A549 (cell line): ENCODE results near the gene MCAM. TPM values are rescaled to one million over a fixed set of nuclear protein-coding genes. Genes with fewer than 3 reads are reported as not detected.

Experiments
- ATAC-seq, 2 experiments: fragments of 200-7000 bp in 1 of 2; fragments of >200 bp in 1 of 2; cut with Nextera tagmentation in 1 of 2; cut with Tn5 transposase in 1 of 2; 3 replicates each; pipeline versions ENCODE4 v1.8.0 to v1.9.1; 2018 to 2020; ENCODE audit warnings: mild to moderate bottlenecking in 1 of 2, moderate library complexity in 1 of 2
- CTCF ChIA-PET: fragments of 300-600 bp; sonication (Branson Sonifier 250); formaldehyde crosslinking; extraction: SDS; loops from one replicate; lab custom pipeline; 2021; ENCODE audit warnings: antibody characterized with exemption, inconsistent platforms; lab: Yijun Ruan, JAX
- POLR2A ChIA-PET: fragments of 350-600 bp; formaldehyde crosslinking; extraction: SDS; loops from one replicate; lab custom pipeline; 2021; ENCODE audit warnings: antibody characterized with exemption, inconsistent platforms; lab: Yijun Ruan, JAX
- DNase-seq, 2 experiments: peaks; one replicate each; pipeline versions ENCODE4 v3.0.0 to v3.0.0-alpha.2; 2011 to 2016; ENCODE audit warnings: low read depth in 1 of 2, low spot score in 1 of 2
- FAIRE-seq: peaks from 2 replicates; lab custom pipeline; 2011; peaks lifted over from hg19 to GRCh38; lab: Jason Lieb, UNC
- H3K27ac ChIP-seq, 2 experiments: fragments of >200 bp; sonication (Bioruptor Twin); formaldehyde crosslinking; 3 replicates each; pipeline ENCODE4 v1.5.1; 2016 to 2017
- H3K4me1 ChIP-seq: fragments of >200 bp; sonication (Bioruptor Twin); formaldehyde crosslinking; 3 replicates; pipeline ENCODE4 v1.6.1; 2016
- H3K4me2 ChIP-seq: fragments of >200 bp; sonication (Bioruptor Twin); formaldehyde crosslinking; 3 replicates; pipeline ENCODE4 v1.6.1; 2016
- H3K4me3 ChIP-seq: fragments of >200 bp; sonication (Bioruptor Twin); formaldehyde crosslinking; 3 replicates; pipeline ENCODE4 v1.5.1; 2016
- H3K9me3 ChIP-seq: fragments of >200 bp; sonication (Bioruptor Twin); formaldehyde crosslinking; 3 replicates; pipeline ENCODE4 v1.6.1; 2016
- BHLHE40 ChIP-seq: IDR thresholded peaks from 2 replicates; pipeline ENCODE4 v1.6.1; 2012; ENCODE audit warnings: low read depth, low read length, inconsistent platforms
- CBX2 ChIP-seq: fragments of 200-600 bp; sonication (generic); IDR thresholded peaks from 2 replicates; pipeline ENCODE4 v1.6.1; 2016; ENCODE audit warnings: low read depth, mild to moderate bottlenecking, borderline replicate concordance
- CHD2 ChIP-seq: fragments of 150-350 bp; IDR thresholded peaks from 2 replicates; pipeline ENCODE4 v1.6.1; 2014; ENCODE audit warnings: low read length; ENCODE audit not compliant: partially characterized antibody
- CHD4 ChIP-seq: fragments of 200-600 bp; sonication (generic); IDR thresholded peaks from 2 replicates; pipeline ENCODE4 v1.6.1; 2016; ENCODE audit warnings: antibody characterized with exemption, mild to moderate bottlenecking, borderline replicate concordance
- EHF ChIP-seq: fragments of 250-450 bp; sonication (Bioruptor Pico); IDR thresholded peaks from 2 replicates; pipeline ENCODE4 v1.5.0; 2020; ENCODE audit warnings: mild to moderate bottlenecking
- ELK1 ChIP-seq: fragments of 150-350 bp; IDR thresholded peaks from 2 replicates; pipeline ENCODE4 v1.6.1; 2014; ENCODE audit warnings: low read depth, mild to moderate bottlenecking, low read length
- EP300 ChIP-seq, 2 experiments: fragments of >200 bp; sonication (Bioruptor Twin); formaldehyde crosslinking; IDR thresholded peaks; 2 replicates in 1 of 2; 3 replicates in 1 of 2; pipeline ENCODE4 v1.6.1; 2016 to 2017
- GATA3 ChIP-seq: IDR thresholded peaks from 2 replicates; pipeline ENCODE4 v1.6.1; 2012; ENCODE audit warnings: borderline replicate concordance
- JUNB ChIP-seq: fragments of >200 bp; sonication (Bioruptor Twin); formaldehyde crosslinking; IDR thresholded peaks from 2 replicates; pipeline ENCODE4 v1.6.1; 2016
- KDM1A ChIP-seq: fragments of 200-600 bp; sonication (generic); IDR thresholded peaks from 2 replicates; pipeline ENCODE4 v1.6.1; 2016; ENCODE audit warnings: low read depth, mild to moderate bottlenecking
- KDM5A ChIP-seq: fragments of 200-600 bp; sonication (generic); IDR thresholded peaks from 2 replicates; pipeline ENCODE4 v1.6.1; 2016; ENCODE audit warnings: antibody characterized with exemption, mild to moderate bottlenecking
- NFE2L2 ChIP-seq: fragments of 150-350 bp; conservative IDR thresholded peaks from 2 replicates; pipeline ENCODE4 v1.6.1; 2014; ENCODE audit warnings: low read length
- POLR2A ChIP-seq: IDR thresholded peaks from 2 replicates; pipeline ENCODE4 v1.6.1; 2012; ENCODE audit warnings: mild to moderate bottlenecking, low read length
- RFX5 ChIP-seq: fragments of 450-650 bp; IDR thresholded peaks from 2 replicates; pipeline ENCODE4 v1.7.1; 2014; ENCODE audit warnings: antibody characterized with exemption, mild to moderate bottlenecking, moderate library complexity
- RNF2 ChIP-seq: fragments of 200-600 bp; sonication (generic); IDR thresholded peaks from 2 replicates; pipeline ENCODE4 v1.6.1; 2016; ENCODE audit warnings: low read depth, mild to moderate bottlenecking, antibody characterized with exemption, moderate library complexity, borderline replicate concordance
- ZFP36 ChIP-seq: fragments of 450-650 bp; IDR thresholded peaks from 2 replicates; pipeline ENCODE4 v1.6.1; 2014; ENCODE audit warnings: borderline replicate concordance; ENCODE audit not compliant: partially characterized antibody
- WGBS: methylation state at CpG from one replicate; pipeline ENCODE4 v1.1.6; 2017; ENCODE audit errors: missing lambda C conversion rate; 5-methylcytosine and 5-hydroxymethylcytosine counted together
- polyA plus RNA-seq, 4 experiments: library from polyadenylated mRNA; depleted of rRNA in 3 of 4; stranded (reverse); fragments of >200 nt; fragmentation: RNase III in 1 of 4; extraction: RNeasy Plus Mini Kit Qiagen cat#74134 plus additional on column Dnase treatment in 1 of 4; gene quantifications; 2 replicates in 3 of 4; 3 replicates in 1 of 4; pipeline ENCODE4 v1.2.3, GENCODE V29; 2011 to 2017
- TF ChIP-seq, protein P1 (sequence below): IDR thresholded peaks from 2 replicates; pipeline ENCODE4 v1.6.1; 2012; ENCODE audit warnings: low read depth, borderline replicate concordance
- TF ChIP-seq, protein P2 (sequence below): fragments of >200 bp; sonication (Bioruptor Twin); formaldehyde crosslinking; IDR thresholded peaks from 3 replicates; pipeline ENCODE4 v1.6.1; 2016

The MCAM gene
- polyA plus RNA-seq, 2 of the 4 experiments (the other 2 are of a cell fraction): 5.4 to 14.9 TPM

DNA sequence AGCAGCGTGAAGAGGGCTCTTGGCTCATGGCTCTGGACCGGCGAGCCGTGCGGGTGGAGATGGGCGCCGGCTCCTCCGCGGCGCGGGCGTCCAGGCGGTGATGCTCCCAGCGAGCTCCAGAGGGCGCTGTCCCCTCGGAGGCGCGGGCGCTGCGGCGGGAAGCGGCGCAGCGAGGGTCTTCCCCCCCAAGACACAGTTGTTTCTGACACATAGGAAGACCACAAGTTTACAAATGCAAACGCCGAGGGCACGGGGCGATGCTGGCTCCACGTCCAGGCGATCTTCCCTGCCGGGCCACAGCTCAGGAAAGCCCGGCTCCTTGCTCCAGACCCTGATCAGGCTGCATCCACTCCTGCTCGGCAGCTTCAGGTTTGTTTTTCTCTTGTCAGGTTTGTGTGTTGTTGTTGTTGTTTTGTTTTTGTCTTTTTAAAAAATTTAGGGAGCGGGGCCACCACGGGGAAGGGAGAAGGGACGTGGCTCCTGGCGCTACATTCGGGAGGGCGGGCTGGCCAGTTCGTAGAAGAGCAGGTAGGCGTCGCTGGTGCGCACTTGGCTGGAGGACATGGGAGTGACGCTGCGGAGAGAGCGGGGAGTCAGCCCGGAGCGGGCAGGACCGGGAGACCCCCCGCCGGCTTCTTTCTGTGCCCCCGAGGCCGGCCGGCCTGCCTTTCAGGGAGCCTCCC lies 39.6 kb upstream of the MCAM start (continued):
- TF ChIP-seq NFE2L2: no peak

GRCh38 chr11:119355091-119355843 lies 38.3 kb upstream of the MCAM start:
- 55% methylated on average over 9 of the region's 9 CpGs for WGBS
- Histone ChIP-seq H3K27ac (no peak overlapping the region), H3K4me1 (peaks cover 17% of the 10 kb centered on the region), H3K4me3 (no peak overlapping the region), H3K9me3 (no peaks in the 10 kb centered on the region), H3K4me2 (no peak overlapping the region)
- FAIRE-seq (no peak), ATAC-seq (no peak), DNase-seq (no peak)
- ChIA-PET POLR2A (no interaction called here), CTCF (interaction anchor here (0.7 to 5.1 kb wide), 23 partner anchors 9 to 753 kb away, joined by 3 to 341 read pairs (median 5); partner anchors contain the start of genes C1QTNF5, MFRP and USP2)
- TF ChIP-seq, protein P1, sequence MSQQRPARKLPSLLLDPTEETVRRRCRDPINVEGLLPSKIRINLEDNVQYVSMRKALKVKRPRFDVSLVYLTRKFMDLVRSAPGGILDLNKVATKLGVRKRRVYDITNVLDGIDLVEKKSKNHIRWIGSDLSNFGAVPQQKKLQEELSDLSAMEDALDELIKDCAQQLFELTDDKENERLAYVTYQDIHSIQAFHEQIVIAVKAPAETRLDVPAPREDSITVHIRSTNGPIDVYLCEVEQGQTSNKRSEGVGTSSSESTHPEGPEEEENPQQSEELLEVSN: no peak
- no peak for TF ChIP-seq ZFP36
- TF ChIP-seq KDM1A: no peak
- TF ChIP-seq KDM5A: no peak
- no peak for TF ChIP-seq EHF
- no peak for TF ChIP-seq EP300 (IDR thresholded peaks at IDR 0.05)
- TF ChIP-seq POLR2A: no peak

- no peak overlapping the region for H3K4me3 ChIP-seq
- H3K9me3 ChIP-seq: no peaks in the 10 kb centered on the region
- TF ChIP-seq POLR2A: no peak
- no peak for TF ChIP-seq ELK1
- no peak for TF ChIP-seq GATA3
- no peak for TF ChIP-seq CHD4
- TF ChIP-seq CBX2: no peak
- TF ChIP-seq JUNB: no peak
- no peak for TF ChIP-seq BHLHE40
- TF ChIP-seq RFX5: no peak
- TF ChIP-seq CHD2: no peak
- TF ChIP-seq RNF2: no peak
- TF ChIP-seq, protein P2, sequence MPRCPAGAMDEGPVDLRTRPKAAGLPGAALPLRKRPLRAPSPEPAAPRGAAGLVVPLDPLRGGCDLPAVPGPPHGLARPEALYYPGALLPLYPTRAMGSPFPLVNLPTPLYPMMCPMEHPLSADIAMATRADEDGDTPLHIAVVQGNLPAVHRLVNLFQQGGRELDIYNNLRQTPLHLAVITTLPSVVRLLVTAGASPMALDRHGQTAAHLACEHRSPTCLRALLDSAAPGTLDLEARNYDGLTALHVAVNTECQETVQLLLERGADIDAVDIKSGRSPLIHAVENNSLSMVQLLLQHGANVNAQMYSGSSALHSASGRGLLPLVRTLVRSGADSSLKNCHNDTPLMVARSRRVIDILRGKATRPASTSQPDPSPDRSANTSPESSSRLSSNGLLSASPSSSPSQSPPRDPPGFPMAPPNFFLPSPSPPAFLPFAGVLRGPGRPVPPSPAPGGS: no peak
- ATAC-seq (no peak), FAIRE-seq (no peak), DNase-seq (no peak)
- POLR2A ChIA-PET: no interaction called here
- H3K4me2 ChIP-seq: no peak overlapping the region
- CTCF ChIA-PET: interaction anchor here (1.2 to 2.7 kb wide), 6 partner anchors 9 to 122 kb away, joined by 3 to 23 read pairs (median 6); partner anchors contain the start of gene USP2
- no peak overlapping the region for H3K27ac ChIP-seq
- 42% methylated on average over 4 of the region's 4 CpGs for WGBS
- H3K4me1 ChIP-seq: peaks cover 10% of the 10 kb centered on the region; the same call in 2 of the 3 replicates
These were observed 35.9 kb upstream of the MCAM start for GRCh38 chr11:119352857-119353260.
